Activated naive CD8-positive, alpha-beta T cell (primary cell): ENCODE results near the gene ANGPTL2.

ENCODE experiments used
- H3K27ac Mint-ChIP-seq: one replicate; pipeline ENCODE4 v1.8.0; 2021; ENCODE audit warnings: mixed read lengths
- H3K27me3 Mint-ChIP-seq: one replicate; pipeline ENCODE4 v1.8.0; 2021; ENCODE audit warnings: mixed read lengths
- H3K36me3 Mint-ChIP-seq: one replicate; pipeline ENCODE4 v1.8.0; 2021; ENCODE audit warnings: mixed read lengths
- H3K4me1 Mint-ChIP-seq: one replicate; pipeline ENCODE4 v1.8.0; 2021; ENCODE audit warnings: low read depth, mixed read lengths
- H3K4me3 Mint-ChIP-seq: one replicate; pipeline ENCODE4 v1.8.0; 2021; ENCODE audit warnings: mild to moderate bottlenecking, mixed read lengths
- H3K9me3 Mint-ChIP-seq: one replicate; pipeline ENCODE4 v1.8.0; 2021; ENCODE audit warnings: low read depth, mixed read lengths

ANGPTL2 gene

GRCh38 chr9:127133739-127134167 is 11.3 kb upstream of the ANGPTL2 start:
- Mint-ChIP-seq H3K4me1 (no peaks in the 10 kb centered on the region), H3K9me3 (no peaks in the 10 kb centered on the region), H3K4me3 (no peak overlapping the region), H3K36me3 (peaks cover 2% of the 10 kb centered on the region), H3K27ac (no peak overlapping the region), H3K27me3 (no peaks in the 10 kb centered on the region)

- no peaks in the 10 kb centered on the region for H3K4me1 Mint-ChIP-seq
- no peaks in the 10 kb centered on the region for H3K27me3 Mint-ChIP-seq
- H3K9me3 Mint-ChIP-seq, result no peaks in the 10 kb centered on the region
- H3K27ac Mint-ChIP-seq, result no peak overlapping the region
- no peak overlapping the region for H3K4me3 Mint-ChIP-seq
- H3K36me3 Mint-ChIP-seq, result peaks cover 2% of the 10 kb centered on the region
Observed at GRCh38 chr9:127132921-127133647, 10.6 kb upstream of the ANGPTL2 start.

GRCh38 chr9:127132375-127132774 is 9.9 kb upstream of the ANGPTL2 start:
- H3K4me3 Mint-ChIP-seq, result no peak overlapping the region
- H3K4me1 Mint-ChIP-seq, result no peaks in the 10 kb centered on the region
- no peak overlapping the region for H3K27ac Mint-ChIP-seq
- H3K27me3 Mint-ChIP-seq, result no peaks in the 10 kb centered on the region
- peaks cover 2% of the 10 kb centered on the region for H3K36me3 Mint-ChIP-seq
- no peaks in the 10 kb centered on the region for H3K9me3 Mint-ChIP-seq

- H3K9me3 Mint-ChIP-seq, result no peaks in the 10 kb centered on the region
- no peaks in the 10 kb centered on the region for H3K4me1 Mint-ChIP-seq
- no peaks in the 10 kb centered on the region for H3K27me3 Mint-ChIP-seq
- H3K27ac Mint-ChIP-seq, result no peak overlapping the region
- peaks cover 2% of the 10 kb centered on the region for H3K36me3 Mint-ChIP-seq
- H3K4me3 Mint-ChIP-seq, result no peak overlapping the region
Observed at GRCh38 chr9:127131871-127132270, 9.4 kb upstream of the ANGPTL2 start.

- peaks cover 2% of the 10 kb centered on the region for H3K36me3 Mint-ChIP-seq
- H3K27ac Mint-ChIP-seq, result no peak overlapping the region
- H3K27me3 Mint-ChIP-seq, result no peaks in the 10 kb centered on the region
- no peaks in the 10 kb centered on the region for H3K9me3 Mint-ChIP-seq
- H3K4me3 Mint-ChIP-seq, result no peak overlapping the region
- H3K4me1 Mint-ChIP-seq, result no peaks in the 10 kb centered on the region
Observed at GRCh38 chr9:127130661-127131538, 8.5 kb upstream of the ANGPTL2 start.

- Mint-ChIP-seq H3K4me1 (no peaks in the 10 kb centered on the region), H3K9me3 (no peaks in the 10 kb centered on the region), H3K36me3 (peaks cover 2% of the 10 kb centered on the region), H3K27me3 (no peaks in the 10 kb centered on the region), H3K27ac (no peak overlapping the region), H3K4me3 (no peak overlapping the region)
Observed at GRCh38 chr9:127130235-127130634, 7.8 kb upstream of the ANGPTL2 start.

- Mint-ChIP-seq H3K4me3 (no peak overlapping the region), H3K9me3 (no peaks in the 10 kb centered on the region), H3K36me3 (peaks cover 2% of the 10 kb centered on the region), H3K27ac (no peak overlapping the region), H3K4me1 (no peaks in the 10 kb centered on the region), H3K27me3 (no peaks in the 10 kb centered on the region)
Observed at GRCh38 chr9:127129718-127130085, 7.3 kb upstream of the ANGPTL2 start.

GRCh38 chr9:127129073-127129717 is 6.8 kb upstream of the ANGPTL2 start:
- no peaks in the 10 kb centered on the region for H3K9me3 Mint-ChIP-seq
- H3K36me3 Mint-ChIP-seq, result peaks cover 2% of the 10 kb centered on the region
- no peaks in the 10 kb centered on the region for H3K27me3 Mint-ChIP-seq
- no peaks in the 10 kb centered on the region for H3K4me1 Mint-ChIP-seq
- no peak overlapping the region for H3K27ac Mint-ChIP-seq
- H3K4me3 Mint-ChIP-seq, result no peak overlapping the region

GRCh38 chr9:127128341-127129072 is 6.1 kb upstream of the ANGPTL2 start:
- Mint-ChIP-seq H3K9me3 (no peaks in the 10 kb centered on the region), H3K4me3 (no peak overlapping the region), H3K36me3 (peaks cover 4% of the 10 kb centered on the region), H3K4me1 (no peaks in the 10 kb centered on the region), H3K27ac (no peak overlapping the region), H3K27me3 (peaks cover under 1% of the 10 kb centered on the region)

- no peaks in the 10 kb centered on the region for H3K4me1 Mint-ChIP-seq
- H3K27me3 Mint-ChIP-seq, result peaks cover 2% of the 10 kb centered on the region
- H3K4me3 Mint-ChIP-seq, result no peak overlapping the region
- H3K27ac Mint-ChIP-seq, result no peak overlapping the region
- H3K36me3 Mint-ChIP-seq, result peaks cover 4% of the 10 kb centered on the region
- H3K9me3 Mint-ChIP-seq, result no peaks in the 10 kb centered on the region
Observed at GRCh38 chr9:127126971-127127370, 4.5 kb upstream of the ANGPTL2 start.

- no peak overlapping the region for H3K4me3 Mint-ChIP-seq
Observed at GRCh38 chr9:127124792-127125191, 2.4 kb upstream of the ANGPTL2 start.

GRCh38 chr9:127124111-127124531 is 1.7 kb upstream of the ANGPTL2 start:
- no peaks in the 10 kb centered on the region for H3K9me3 Mint-ChIP-seq
- H3K27ac Mint-ChIP-seq, result no peak overlapping the region
- peaks cover 4% of the 10 kb centered on the region for H3K36me3 Mint-ChIP-seq
- H3K4me1 Mint-ChIP-seq, result peaks cover 3% of the 10 kb centered on the region
- peaks cover 11% of the 10 kb centered on the region for H3K27me3 Mint-ChIP-seq
- no peak overlapping the region for H3K4me3 Mint-ChIP-seq

More at GRCh38 chr9:127124792-127125191, 2.4 kb upstream of the ANGPTL2 start:
- peaks cover 3% of the 10 kb centered on the region for H3K4me1 Mint-ChIP-seq
- peaks cover 11% of the 10 kb centered on the region for H3K27me3 Mint-ChIP-seq
- H3K27ac Mint-ChIP-seq, result no peak overlapping the region
- peaks cover 4% of the 10 kb centered on the region for H3K36me3 Mint-ChIP-seq
- no peaks in the 10 kb centered on the region for H3K9me3 Mint-ChIP-seq

GRCh38 chr9:127123064-127123890 is 842 bp upstream of the ANGPTL2 start:
- Mint-ChIP-seq H3K4me3 (peak overlapping the region; percentile 55), H3K27ac (no peak overlapping the region), H3K9me3 (no peaks in the 10 kb centered on the region), H3K4me1 (peaks cover 3% of the 10 kb centered on the region), H3K36me3 (peaks cover 4% of the 10 kb centered on the region), H3K27me3 (peaks cover 11% of the 10 kb centered on the region)

GRCh38 chr9:127121628-127122175 is 733 bp downstream of the ANGPTL2 start:
- no peak overlapping the region for H3K27ac Mint-ChIP-seq
- peaks cover 11% of the 10 kb centered on the region for H3K27me3 Mint-ChIP-seq
- H3K36me3 Mint-ChIP-seq, result peaks cover 4% of the 10 kb centered on the region
- H3K9me3 Mint-ChIP-seq, result no peaks in the 10 kb centered on the region
- no peak overlapping the region for H3K4me3 Mint-ChIP-seq
- H3K4me1 Mint-ChIP-seq, result peaks cover 8% of the 10 kb centered on the region
